K562 (cell line): ENCODE data around the gene KLHL22. TPM values are rescaled to one million over a fixed set of nuclear protein-coding genes. Genes with fewer than 3 reads are reported as not detected.
A peak's percentile ranks its signal among the peaks of the same experiment; 100 is the strongest.

Source experiments
- ARID3B ChIP-seq: fragments of 250-450 bp; sonication (Bioruptor Pico); IDR thresholded peaks from 2 replicates; pipeline ENCODE4 v1.4.0; 2020; ENCODE audit warnings: borderline replicate concordance
- CLOCK ChIP-seq: fragments of 250-450 bp; sonication (Bioruptor Pico); IDR thresholded peaks from 2 replicates; pipeline ENCODE4 v1.4.0; 2020; ENCODE audit warnings: mild to moderate bottlenecking, moderate library complexity, borderline replicate concordance
- EP400 ChIP-seq: fragments of 450-650 bp; IDR thresholded peaks from 2 replicates; pipeline ENCODE4 v1.6.1; 2017; ENCODE audit warnings: antibody characterized with exemption, mild to moderate bottlenecking, moderate library complexity
- HDAC1 ChIP-seq, 2 experiments: fragments of 450-650 bp; IDR thresholded peaks; 2 replicates each; pipeline ENCODE4 v1.6.1; 2016 to 2017; ENCODE audit warnings: inconsistent platforms in 1 of 2, mild to moderate bottlenecking in 1 of 2, moderate library complexity in 1 of 2
- HSF4 ChIP-seq: fragments of 250-450 bp; sonication (Bioruptor Pico); IDR thresholded peaks from 2 replicates; pipeline ENCODE4 v2.1.2; 2022; ENCODE audit warnings: mild to moderate bottlenecking, moderate library complexity, borderline replicate concordance
- NFIX ChIP-seq: fragments of 250-450 bp; sonication (Bioruptor Pico); IDR thresholded peaks from 2 replicates; pipeline ENCODE4 v1.4.0; 2020; ENCODE audit warnings: low read depth, mild to moderate bottlenecking, moderate library complexity
- NFXL1 ChIP-seq: fragments of 450-650 bp; formaldehyde crosslinking; IDR thresholded peaks from 2 replicates; pipeline ENCODE4 v1.4.0; 2021; ENCODE audit warnings: mild to moderate bottlenecking
- NR0B1 ChIP-seq: fragments of 450-650 bp; IDR thresholded peaks from one replicate; pipeline ENCODE4 v1.6.1; 2018; ENCODE audit warnings: mild to moderate bottlenecking, moderate library complexity; ENCODE audit not compliant: partially characterized antibody
- PCBP1 ChIP-seq: fragments of 200-400 bp; formaldehyde crosslinking; IDR thresholded peaks from 2 replicates; pipeline ENCODE4 v1.6.1; 2018; ENCODE audit warnings: mild to moderate bottlenecking, low read depth, low read length; ENCODE audit not compliant: poor library complexity, severe bottlenecking
- PRMT5 ChIP-seq: sonication (generic); formaldehyde crosslinking; IDR thresholded peaks from 2 replicates; pipeline ENCODE4 v1.5.0; 2020; ENCODE audit warnings: missing genetic modification reagents
- SAP30 ChIP-seq: fragments of 200-600 bp; sonication (generic); IDR thresholded peaks from 2 replicates; pipeline ENCODE4 v1.6.1; 2012; ENCODE audit warnings: borderline replicate concordance, low read depth, mild to moderate bottlenecking, moderate library complexity, low read length, control low read depth, inconsistent platforms; ENCODE audit not compliant: insufficient read depth, poor library complexity, severe bottlenecking
- ZBTB1 ChIP-seq: sonication (generic); formaldehyde crosslinking; IDR thresholded peaks from 2 replicates; pipeline ENCODE4 v1.8.1; 2023; ENCODE audit warnings: missing genetic modification reagents, low read depth, mild to moderate bottlenecking, borderline replicate concordance
- ZFP30 ChIP-seq: fragments of 250-450 bp; sonication (Bioruptor Pico); IDR thresholded peaks from 2 replicates; pipeline ENCODE4 v1.8.0; 2022; ENCODE audit warnings: moderate library complexity, mild to moderate bottlenecking, inconsistent platforms, borderline replicate concordance
- ZNF140 ChIP-seq: fragments of 250-450 bp; sonication (Bioruptor Pico); IDR thresholded peaks from 2 replicates; pipeline ENCODE4 v1.8.0; 2021; ENCODE audit warnings: moderate library complexity, mild to moderate bottlenecking, inconsistent platforms
- ZNF263 ChIP-seq: sonication (generic); formaldehyde crosslinking; IDR thresholded peaks from 2 replicates; pipeline ENCODE4 v1.8.0; 2022; ENCODE audit warnings: mild to moderate bottlenecking, missing genetic modification reagents, borderline replicate concordance
- ZNF609 ChIP-seq: sonication (generic); formaldehyde crosslinking; IDR thresholded peaks from 2 replicates; pipeline ENCODE4 v1.8.1; 2023; ENCODE audit warnings: missing genetic modification reagents, mild to moderate bottlenecking, borderline replicate concordance
- polyA plus RNA-seq, 8 experiments: library from polyadenylated mRNA; depleted of rRNA in 4 of 8; stranded (reverse) in 5 of 8; unstranded in 3 of 8; fragments of >200 nt; fragmentation: Nextera tagmentation in 2 of 8; fragmentation: Illumina TruSeq in 1 of 8; extraction: Ambion mirVana in 2 of 8; extraction: Trizol in 1 of 8; gene quantifications; 2 replicates each; pipeline versions ENCODE4 v1.2.1 to v1.2.3, GENCODE V29; 2011 to 2014; ENCODE audit warnings: inconsistent platforms in 1 of 8, missing spikeins in 1 of 8
- total RNA-seq, 7 experiments: library from RNA; depleted of rRNA in 6 of 7; stranded (reverse); fragments of >200 nt in 6 of 7; fragmentation: Illumina TruSeq in 2 of 7; extraction: Trizol in 2 of 7; gene quantifications; 2 replicates each; pipeline versions ENCODE4 v1.2.1 to v1.2.3, GENCODE V29; 2011 to 2021; ENCODE audit warnings: low replicate concordance in 1 of 7

Gene KLHL22
- total and polyA plus RNA-seq, 9 of the 15 experiments (the other 6 are each of a cell fraction or from before 2014, with no cell fraction given), result 1.3 to 25.6 (median 15.2) TPM

- TF ChIP-seq PRMT5 (CRISPR knock-in tag), result 0 out of 2 replicates have a peak, but pooled peaks have one; percentile 71
- TF ChIP-seq ZNF140 (CRISPR knock-in tag), result no peak
- TF ChIP-seq EP400, result no peak
- no peak for TF ChIP-seq ZBTB1
- no peak for TF ChIP-seq HDAC1 (IDR thresholded peaks at IDR 0.05)
- no peak for TF ChIP-seq ZNF263 (CRISPR knock-in tag)
- TF ChIP-seq NFIX (CRISPR knock-in tag), result no peak
- TF ChIP-seq HSF4, result no peak
- no peak for TF ChIP-seq CLOCK (CRISPR knock-in tag)
- no peak for TF ChIP-seq NR0B1
- TF ChIP-seq PCBP1, result no peak
- TF ChIP-seq ZFP30 (CRISPR knock-in tag), result no peak
- TF ChIP-seq ZNF609 (CRISPR knock-in tag), result no peak
- no peak for TF ChIP-seq SAP30
- peak; percentile 53; the same call in 1 of the 2 replicates for TF ChIP-seq ARID3B (CRISPR knock-in tag)
- TF ChIP-seq NFXL1 (CRISPR knock-in tag), result peak; percentile 45; the same call in 1 of the 2 replicates
Observed at GRCh38 chr22:20392983-20393704, 102.5 kb downstream of the KLHL22 start (continued).
